Tibial artery (tissue), 4 donors: ENCODE data around the gene CRYGB.
"Not testable (repeated sequence)": the region's sequence is repeated elsewhere in the genome, so short reads cannot be mapped to it uniquely, and the experiment has no call there.

ENCODE experiments used
- DNase-seq, 2 donors: peaks; one replicate each; pipeline ENCODE4 v3.0.0-alpha.2; 2019
- H3K27ac ChIP-seq, 2 donors: fragments of 200-600 bp; sonication (generic) in 1 of 2; 1 replicate in 1 of 2; 2 replicates in 1 of 2; pipeline ENCODE4 v1.5.1; 2018 to 2019; ENCODE audit warnings: mild to moderate bottlenecking in 1 of 2
- H3K27me3 ChIP-seq, 2 donors: fragments of 200-600 bp; sonication (generic) in 1 of 2; one replicate each; pipeline versions ENCODE4 v1.5.1 to v1.6.0; 2016 to 2019
- H3K36me3 ChIP-seq, 3 donors: fragments of 200-600 bp; sonication (generic) in 2 of 3; one replicate each; pipeline ENCODE4 v1.5.1; 2016 to 2019; ENCODE audit warnings: mild to moderate bottlenecking in 2 of 3
- H3K4me1 ChIP-seq, 4 donors: fragments of 200-600 bp; sonication (generic) in 2 of 4; 1 replicate in 3 of 4; 2 replicates in 1 of 4; pipeline ENCODE4 v1.5.1; 2016 to 2019
- H3K4me3 ChIP-seq, 2 donors: fragments of 200-600 bp; sonication (generic) in 1 of 2; 1 replicate in 1 of 2; 2 replicates in 1 of 2; pipeline ENCODE4 v1.5.1; 2018 to 2019; ENCODE audit warnings: mild to moderate bottlenecking in 2 of 2
- H3K9me3 ChIP-seq, 3 donors: fragments of 200-600 bp; sonication (generic) in 1 of 3; one replicate each; pipeline ENCODE4 v1.5.1; 2016 to 2019
- intact Hi-C: fragments of 100-400 bp; cut with DNase I; formaldehyde crosslinking; loops from one replicate; pipeline ENCODE4 v1.15.0; 2023; ENCODE audit warnings: low total_unique reads
- TF ChIP-seq, protein P1 (sequence below), 2 experiments: fragments of 200-600 bp in 1 of 2; fragments of 450-650 bp in 1 of 2; IDR thresholded peaks; one replicate each; pipeline ENCODE4 v1.5.1; 2017 to 2019; ENCODE audit warnings: antibody characterized with exemption in 2 of 2, mild to moderate bottlenecking in 1 of 2, moderate library complexity in 1 of 2

Gene CRYGB

GRCh38 chr2:208142240-208142924, 3.6 kb downstream of the CRYGB start:
- H3K4me1 ChIP-seq, result no peaks in the 10 kb centered on the region
- H3K36me3 ChIP-seq, result no peaks in the 10 kb centered on the region
- H3K27me3 ChIP-seq, result no peaks in the 10 kb centered on the region
- H3K4me3 ChIP-seq, result no peak overlapping the region
- no peak overlapping the region for H3K27ac ChIP-seq
- H3K9me3 ChIP-seq, result no peaks in the 10 kb centered on the region
- TF ChIP-seq, protein P1, sequence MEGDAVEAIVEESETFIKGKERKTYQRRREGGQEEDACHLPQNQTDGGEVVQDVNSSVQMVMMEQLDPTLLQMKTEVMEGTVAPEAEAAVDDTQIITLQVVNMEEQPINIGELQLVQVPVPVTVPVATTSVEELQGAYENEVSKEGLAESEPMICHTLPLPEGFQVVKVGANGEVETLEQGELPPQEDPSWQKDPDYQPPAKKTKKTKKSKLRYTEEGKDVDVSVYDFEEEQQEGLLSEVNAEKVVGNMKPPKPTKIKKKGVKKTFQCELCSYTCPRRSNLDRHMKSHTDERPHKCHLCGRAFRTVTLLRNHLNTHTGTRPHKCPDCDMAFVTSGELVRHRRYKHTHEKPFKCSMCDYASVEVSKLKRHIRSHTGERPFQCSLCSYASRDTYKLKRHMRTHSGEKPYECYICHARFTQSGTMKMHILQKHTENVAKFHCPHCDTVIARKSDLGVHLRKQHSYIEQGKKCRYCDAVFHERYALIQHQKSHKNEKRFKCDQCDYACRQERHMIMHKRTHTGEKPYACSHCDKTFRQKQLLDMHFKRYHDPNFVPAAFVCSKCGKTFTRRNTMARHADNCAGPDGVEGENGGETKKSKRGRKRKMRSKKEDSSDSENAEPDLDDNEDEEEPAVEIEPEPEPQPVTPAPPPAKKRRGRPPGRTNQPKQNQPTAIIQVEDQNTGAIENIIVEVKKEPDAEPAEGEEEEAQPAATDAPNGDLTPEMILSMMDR (IDR thresholded peaks at IDR 0.05), result no peak
- DNase-seq, result no peak
- intact Hi-C loops, result no loop called here

GRCh38 chr2:208139447-208139846, 6.5 kb downstream of the CRYGB start:
- Histone ChIP-seq H3K4me3 (no peak overlapping the region), H3K4me1 (no peaks in the 10 kb centered on the region), H3K9me3 (no peaks in the 10 kb centered on the region), H3K36me3 (no peaks in the 10 kb centered on the region), H3K27me3 (peaks cover 0 to 4% of the 10 kb centered on the region in 2 donors), H3K27ac (no peak overlapping the region)
- DNase-seq, result no peak
- TF ChIP-seq, protein P1 (IDR thresholded peaks at IDR 0.05), result no peak
- intact Hi-C loops, result no loop called here

DNA sequence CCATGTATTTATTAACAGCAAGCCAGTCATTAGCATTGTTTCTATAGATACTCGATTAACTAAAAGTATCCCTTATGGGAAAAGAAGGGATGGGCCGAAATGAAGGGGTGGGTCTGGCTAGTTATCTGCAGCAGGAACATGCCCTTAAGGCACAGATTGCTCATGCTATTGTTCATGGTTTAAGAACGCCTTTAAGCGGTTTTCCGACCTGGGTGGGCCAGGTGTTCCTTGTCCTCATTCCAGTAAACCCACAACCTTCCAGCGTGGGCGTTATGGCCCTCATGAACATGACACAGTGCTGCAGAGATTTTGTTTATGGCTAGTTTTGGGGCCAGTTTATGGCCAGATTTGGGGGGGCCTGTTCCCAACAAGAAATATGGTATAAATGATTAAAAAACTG, 7.6 kb downstream of the CRYGB start:
- intact Hi-C loops, H3K27ac ChIP-seq, H3K9me3 ChIP-seq, H3K4me1 ChIP-seq, H3K4me3 ChIP-seq, H3K27me3 ChIP-seq, DNase-seq, H3K36me3 ChIP-seq: not testable (repeated sequence)

- Histone ChIP-seq H3K9me3 (no peaks in the 10 kb centered on the region), H3K36me3 (no peaks in the 10 kb centered on the region), H3K27me3 (peaks cover 0 to 4% of the 10 kb centered on the region in 2 donors), H3K4me1 (no peaks in the 10 kb centered on the region), H3K27ac (no peak overlapping the region), H3K4me3 (no peak overlapping the region)
- DNase-seq, result no peak
- intact Hi-C loops, result no loop called here
- TF ChIP-seq, protein P1 (IDR thresholded peaks at IDR 0.05), result no peak
These were observed 9.3 kb downstream of the CRYGB start for GRCh38 chr2:208136716-208137094.

GRCh38 chr2:208135794-208136715, 9.9 kb downstream of the CRYGB start:
- H3K4me1 ChIP-seq, result no peaks in the 10 kb centered on the region
- no peaks in the 10 kb centered on the region for H3K9me3 ChIP-seq
- H3K27me3 ChIP-seq, result peaks cover 0 to 4% of the 10 kb centered on the region in 2 donors
- no peak for DNase-seq
- H3K4me3 ChIP-seq, result no peak overlapping the region
- TF ChIP-seq, protein P1 (IDR thresholded peaks at IDR 0.05), result no peak
- H3K36me3 ChIP-seq, result no peaks in the 10 kb centered on the region
- intact Hi-C loops, result no loop called here
- no peak overlapping the region for H3K27ac ChIP-seq
